Mucosa of gallbladder (tissue), 1 donor: Measurements from ENCODE around the gene SLC25A41. TPM values are rescaled to one million over a fixed set of nuclear protein-coding genes. Genes with fewer than 3 reads are reported as not detected.
A peak's percentile ranks its signal among the peaks of the same experiment; 100 is the strongest.
"Not testable (repeated sequence)": the region's sequence is repeated elsewhere in the genome, so short reads cannot be mapped to it uniquely, and the experiment has no call there.

Experiments used
- DNase-seq: peaks from one replicate; pipeline ENCODE4 v3.0.0-alpha.2; 2020; ENCODE audit warnings: low spot score
- total RNA-seq: library from RNA; stranded (reverse); gene quantifications from one replicate; pipeline ENCODE4 v1.2.1, GENCODE V29; 2021
- donor health status: DM: no; HTN: no; CAD: no.

Gene SLC25A41
- total RNA-seq, 1 donor from 2014 or later = 0.72 TPM

GRCh38 chr19:6412061-6412446 is 21.5 kb downstream of the SLC25A41 start:
- no peak for DNase-seq

GRCh38 chr19:6409346-6409745 is 24.2 kb downstream of the SLC25A41 start:
- DNase-seq = no peak

- no peak for DNase-seq
Observed at GRCh38 chr19:6406401-6406800, 27.2 kb downstream of the SLC25A41 start.

GRCh38 chr19:6402837-6403608 is 30.5 kb downstream of the SLC25A41 start:
- DNase-seq = no peak

- DNase-seq = no peak
Observed at GRCh38 chr19:6402058-6402457, 31.5 kb downstream of the SLC25A41 start.

GRCh38 chr19:6400062-6400944 is 33.3 kb downstream of the SLC25A41 start:
- not testable (repeated sequence) for DNase-seq

- DNase-seq = no peak
Observed at GRCh38 chr19:6396305-6396704, 37.3 kb downstream of the SLC25A41 start.

- no peak for DNase-seq
Observed at GRCh38 chr19:6394831-6395230, 38.7 kb downstream of the SLC25A41 start.

- no peak for DNase-seq
Observed at GRCh38 chr19:6393983-6394412, 39.6 kb downstream of the SLC25A41 start.

- peak; percentile 92 for DNase-seq
Observed at GRCh38 chr19:6393074-6393982, 40.2 kb downstream of the SLC25A41 start, which contains the start of gene GTF2F1. Gene GTF2F1, minus strand, starts transcription at chr19:6393164. Its CDS starts 169 bp downstream, at chr19:6392995.

GRCh38 chr19:6392221-6393073 is 41.1 kb downstream of the SLC25A41 start:
- DNase-seq = no peak

- no peak for DNase-seq
Observed at GRCh38 chr19:6387372-6387771, 46.2 kb downstream of the SLC25A41 start.

- DNase-seq = no peak
Observed at GRCh38 chr19:6384381-6384780, 49.2 kb downstream of the SLC25A41 start.

GRCh38 chr19:6383188-6383587 is 50.4 kb downstream of the SLC25A41 start:
- no peak for DNase-seq

- no peak for DNase-seq
Observed at GRCh38 chr19:6381030-6381750, 52.4 kb downstream of the SLC25A41 start.

GRCh38 chr19:6379744-6380143 is 53.8 kb downstream of the SLC25A41 start:
- DNase-seq = no peak

GRCh38 chr19:6378486-6378885 is 55.1 kb downstream of the SLC25A41 start:
- DNase-seq = no peak

- DNase-seq = peak; percentile 23
Observed at GRCh38 chr19:6378041-6378440, 55.5 kb downstream of the SLC25A41 start.

- no peak for DNase-seq
Observed at GRCh38 chr19:6376512-6377190, 56.9 kb downstream of the SLC25A41 start.
